Right lobe of liver (tissue), 6 donors: ENCODE results near the gene NUP210. TPM values are rescaled to one million over a fixed set of nuclear protein-coding genes. Genes with fewer than 3 reads are reported as not detected.

Experiments
- ATAC-seq, 4 donors: fragments of 200-7000 bp; cut with Tn5 transposase; one replicate each; pipeline ENCODE4 v1.9.1; 2020; ENCODE audit warnings: mild to moderate bottlenecking in 4 of 4, moderate library complexity in 4 of 4
- DNase-seq, 3 donors: peaks; one replicate each; pipeline ENCODE4 v3.0.0-alpha.2; 2020
- H3K27ac ChIP-seq, 3 donors: fragments of 200-600 bp; one replicate each; pipeline ENCODE4 v1.8.0; 2022
- H3K27me3 ChIP-seq, 2 donors: fragments of 200-600 bp; one replicate each; pipeline ENCODE4 v1.8.0; 2022
- H3K36me3 ChIP-seq, 4 donors: fragments of 200-600 bp; sonication (generic) in 1 of 4; one replicate each; pipeline versions ENCODE4 v1.5.1 to v1.8.0; 2017 to 2022; ENCODE audit warnings: control low read depth in 1 of 4
- H3K4me1 ChIP-seq, 4 donors: fragments of 200-600 bp; sonication (generic) in 1 of 4; one replicate each; pipeline versions ENCODE4 v1.5.1 to v1.8.0; 2017 to 2022; ENCODE audit warnings: control low read depth in 1 of 4
- H3K4me3 ChIP-seq, 3 donors: fragments of 200-600 bp; one replicate each; pipeline ENCODE4 v1.8.0; 2022
- H3K9me3 ChIP-seq, 4 donors: fragments of 200-600 bp; sonication (generic) in 1 of 4; one replicate each; pipeline versions ENCODE4 v1.5.1 to v1.8.0; 2017 to 2022; ENCODE audit warnings: control low read depth in 1 of 4
- POLR2A ChIP-seq: fragments of 450-650 bp; IDR thresholded peaks from one replicate; pipeline ENCODE4 v1.6.1; 2017; ENCODE audit warnings: antibody characterized with exemption, mild to moderate bottlenecking
- WGBS: methylation state at CpG from one replicate; pipeline ENCODE4 v1.1.6; 2018; ENCODE audit warnings: low coverage, low lambda C conversion rate; ENCODE audit not compliant: insufficient coverage; ENCODE audit errors: missing lambda C conversion rate; 5-methylcytosine and 5-hydroxymethylcytosine counted together
- intact Hi-C, 2 donors: fragments of 100-400 bp; cut with DNase I; formaldehyde crosslinking; loops; one replicate each; pipeline versions ENCODE4 v1.11.2 to v1.14.1; 2022
- total RNA-seq, 6 experiments: library from RNA; depleted of rRNA in 2 of 6; stranded (reverse); fragments of >200 nt in 2 of 6; fragmentation: NEBNext Ultra II Directional in 3 of 6; extraction: Animal tissue kit (Norgen Biotek cat#: 25700) in 3 of 6; gene quantifications; one replicate each; pipeline versions ENCODE4 v1.1.0 to v1.2.4, GENCODE V29; 2016 to 2023
- TF ChIP-seq, protein P1 (sequence below), 4 donors: fragments of 200-600 bp in 3 of 4; fragments of 450-650 bp in 1 of 4; IDR thresholded peaks; one replicate each; pipeline versions ENCODE4 v1.5.1 to v1.8.0; 2016 to 2022; ENCODE audit warnings: antibody characterized with exemption in 4 of 4, mild to moderate bottlenecking in 2 of 4
- donor health status: DM: no; HTN: yes; CAD: no.
- donor health status: DM: no; HTN: no; CAD: no.
- donor health status: DM: no; HTN: no; CAD: no.
- donor health status: DM: no; HTN: yes; CAD: no.
- donor health status: DM: no; HTN: yes; CAD: no.

Gene NUP210
- total RNA-seq, 6 experiments from 2014 or later, result 11.7 to 17.7 (median 15.6) TPM

DNA sequence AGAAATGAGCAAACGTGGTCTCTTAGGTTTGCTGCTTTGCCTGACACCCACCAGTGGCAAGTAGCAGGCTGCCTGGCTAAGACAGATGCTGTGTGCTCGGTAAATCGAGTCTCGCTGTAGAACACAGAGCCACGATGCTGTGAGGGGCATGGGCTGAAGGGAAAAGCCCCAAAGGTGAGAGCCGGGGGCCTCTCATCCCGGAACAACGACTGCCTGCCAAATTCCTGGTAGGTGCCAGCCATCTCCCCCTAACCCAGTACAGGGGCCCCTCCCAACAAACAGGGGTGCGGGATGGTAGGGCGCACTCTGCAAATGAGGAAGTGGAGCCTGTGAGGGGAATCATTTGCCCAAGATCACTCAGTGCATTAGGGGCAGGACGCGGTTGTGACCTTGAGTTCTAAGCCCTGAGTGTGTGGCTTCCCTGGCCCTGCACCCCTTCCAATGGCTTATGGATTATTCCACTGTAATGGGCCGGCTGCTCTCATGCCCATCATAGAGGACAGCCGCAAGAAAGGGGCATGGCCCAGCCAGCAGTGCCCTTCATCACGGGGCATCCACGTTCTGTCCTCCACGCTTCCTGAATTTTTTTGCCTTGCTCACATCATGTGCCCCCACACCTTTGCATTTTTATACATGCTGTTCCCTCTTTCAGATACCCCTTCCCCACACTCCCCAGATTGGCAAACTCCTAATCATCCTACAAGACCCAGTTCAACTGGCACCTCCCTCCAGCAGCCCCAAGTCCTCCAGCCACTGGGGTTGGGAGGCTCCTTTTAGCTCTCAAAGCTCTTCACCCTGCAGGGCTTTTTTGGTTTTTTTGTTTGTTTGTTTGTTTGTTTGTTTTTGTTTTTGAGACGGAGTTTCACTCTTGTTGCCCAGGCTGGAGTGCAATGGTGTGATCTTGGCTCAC, 125.4 kb downstream of the NUP210 start:
- H3K4me1 ChIP-seq, result no peaks in the 10 kb centered on the region
- H3K27me3 ChIP-seq, result no peaks in the 10 kb centered on the region
- intact Hi-C loops, result no loop called here
- no peak overlapping the region for H3K4me3 ChIP-seq
- ATAC-seq (no peak), DNase-seq (no peak)
- H3K27ac ChIP-seq, result no peak overlapping the region
- H3K9me3 ChIP-seq, result no peaks in the 10 kb centered on the region
- H3K36me3 ChIP-seq, result no peaks in the 10 kb centered on the region
- 76% methylated on average over 8 of the region's 18 CpGs for WGBS
- TF ChIP-seq, protein P1, sequence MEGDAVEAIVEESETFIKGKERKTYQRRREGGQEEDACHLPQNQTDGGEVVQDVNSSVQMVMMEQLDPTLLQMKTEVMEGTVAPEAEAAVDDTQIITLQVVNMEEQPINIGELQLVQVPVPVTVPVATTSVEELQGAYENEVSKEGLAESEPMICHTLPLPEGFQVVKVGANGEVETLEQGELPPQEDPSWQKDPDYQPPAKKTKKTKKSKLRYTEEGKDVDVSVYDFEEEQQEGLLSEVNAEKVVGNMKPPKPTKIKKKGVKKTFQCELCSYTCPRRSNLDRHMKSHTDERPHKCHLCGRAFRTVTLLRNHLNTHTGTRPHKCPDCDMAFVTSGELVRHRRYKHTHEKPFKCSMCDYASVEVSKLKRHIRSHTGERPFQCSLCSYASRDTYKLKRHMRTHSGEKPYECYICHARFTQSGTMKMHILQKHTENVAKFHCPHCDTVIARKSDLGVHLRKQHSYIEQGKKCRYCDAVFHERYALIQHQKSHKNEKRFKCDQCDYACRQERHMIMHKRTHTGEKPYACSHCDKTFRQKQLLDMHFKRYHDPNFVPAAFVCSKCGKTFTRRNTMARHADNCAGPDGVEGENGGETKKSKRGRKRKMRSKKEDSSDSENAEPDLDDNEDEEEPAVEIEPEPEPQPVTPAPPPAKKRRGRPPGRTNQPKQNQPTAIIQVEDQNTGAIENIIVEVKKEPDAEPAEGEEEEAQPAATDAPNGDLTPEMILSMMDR (IDR thresholded peaks at IDR 0.05), result no peak
- no peak for TF ChIP-seq POLR2A

DNA sequence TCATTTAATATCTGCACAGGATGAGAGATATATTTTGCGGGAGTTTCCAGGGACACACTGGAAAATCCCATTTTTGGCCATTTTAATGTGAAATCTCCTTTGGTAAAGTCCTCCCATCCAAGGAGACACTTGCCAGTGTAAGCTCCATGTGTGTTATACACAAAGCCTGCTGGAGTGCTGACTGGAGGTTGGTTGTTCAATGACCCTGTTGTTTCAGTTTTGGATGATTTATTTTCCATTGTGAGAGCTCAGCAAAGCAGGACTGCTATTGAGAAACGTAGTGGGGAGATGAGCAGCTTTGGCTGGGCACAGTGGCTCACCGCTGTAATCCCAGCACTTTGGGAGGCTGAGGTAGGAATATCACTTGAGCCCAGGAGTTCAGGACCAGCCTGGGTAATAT, 127.7 kb downstream of the NUP210 start:
- DNase-seq (no peak), ATAC-seq (no peak)
- Histone ChIP-seq H3K27ac (no peak overlapping the region), H3K4me1 (no peaks in the 10 kb centered on the region), H3K27me3 (no peaks in the 10 kb centered on the region), H3K36me3 (no peaks in the 10 kb centered on the region), H3K4me3 (no peak overlapping the region), H3K9me3 (no peaks in the 10 kb centered on the region)
- 90% methylated on average over 3 of the region's 3 CpGs for WGBS
- intact Hi-C loops, result no loop called here
- no peak for TF ChIP-seq POLR2A
- TF ChIP-seq, protein P1 (IDR thresholded peaks at IDR 0.05), result no peak

DNA sequence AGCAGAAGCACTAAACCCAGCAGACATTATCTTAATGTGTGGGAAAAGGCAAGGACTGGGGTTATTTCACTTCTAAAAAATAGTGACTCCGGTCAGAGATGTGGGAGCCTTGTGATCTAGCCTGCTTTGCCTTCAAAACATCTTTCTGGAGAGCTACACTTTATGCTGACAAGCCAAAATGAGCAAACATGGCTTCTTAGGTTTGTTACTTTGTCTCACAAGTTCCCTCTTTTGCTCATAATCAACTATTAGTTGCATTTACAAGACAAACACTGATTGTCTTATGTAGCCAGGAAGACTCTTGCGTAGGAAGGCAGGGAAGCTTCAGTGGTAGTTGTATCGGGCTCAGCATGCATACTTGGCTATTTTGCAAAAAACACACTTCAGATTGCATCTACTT, 129.2 kb downstream of the NUP210 start:
- peaks cover 0 to 6% (median 0%) of the 10 kb centered on the region in 4 donors for H3K9me3 ChIP-seq
- DNase-seq, result no peak
- TF ChIP-seq, protein P1 (IDR thresholded peaks at IDR 0.05), result no peak
- no peak for TF ChIP-seq POLR2A

DNA sequence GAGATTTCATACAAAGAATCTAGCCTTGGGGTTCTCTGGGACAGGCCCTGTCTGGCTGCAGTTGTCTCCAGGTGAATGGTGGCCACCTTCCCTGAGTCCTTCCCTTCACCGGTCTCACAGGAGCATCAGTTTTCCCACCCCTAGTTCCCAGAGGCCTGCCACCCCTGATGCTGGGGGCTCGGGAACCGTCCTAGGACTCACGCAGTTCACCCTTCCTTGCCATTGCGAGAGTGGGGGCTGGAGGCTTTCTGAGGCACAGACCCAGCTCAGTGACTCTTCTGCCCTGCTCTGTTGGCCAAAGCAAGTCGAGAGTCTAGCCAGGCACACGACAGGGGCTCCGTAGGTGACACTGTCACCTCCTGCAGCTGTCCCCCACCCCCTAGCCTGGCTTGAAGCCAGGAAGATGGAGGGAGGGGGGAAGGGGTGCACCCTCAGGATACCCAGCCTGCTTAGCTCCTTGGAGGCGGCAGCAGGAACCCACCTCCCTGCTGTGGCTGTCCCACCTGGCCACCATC, 130.3 kb downstream of the NUP210 start:
- intact Hi-C loops, result no loop called here
- Histone ChIP-seq H3K27me3 (no peaks in the 10 kb centered on the region), H3K36me3 (no peaks in the 10 kb centered on the region), H3K4me3 (no peak overlapping the region), H3K27ac (no peak overlapping the region), H3K9me3 (peaks cover 0 to 6% (median 0%) of the 10 kb centered on the region in 4 donors), H3K4me1 (no peaks in the 10 kb centered on the region)
- no peak for TF ChIP-seq POLR2A
- TF ChIP-seq, protein P1 (IDR thresholded peaks at IDR 0.05), result no peak
- ATAC-seq (peak in 1 of 4 donors; percentile 30), DNase-seq (no peak)
- WGBS, result no CpG with 5 or more reads among the region's 9 CpGs

More for the DNA sequence above, 129.2 kb downstream of the NUP210 start:
- Histone ChIP-seq H3K27ac (no peak overlapping the region), H3K36me3 (no peaks in the 10 kb centered on the region), H3K27me3 (no peaks in the 10 kb centered on the region), H3K4me1 (no peaks in the 10 kb centered on the region), H3K4me3 (no peak overlapping the region)
- 74% methylated on average over 3 of the region's 3 CpGs for WGBS
- intact Hi-C loops, result no loop called here
- no peak for ATAC-seq
